Measurements from ENCODE around the gene RRH.
A peak's percentile ranks its signal among the peaks of the same experiment; 100 is the strongest.

DNA sequence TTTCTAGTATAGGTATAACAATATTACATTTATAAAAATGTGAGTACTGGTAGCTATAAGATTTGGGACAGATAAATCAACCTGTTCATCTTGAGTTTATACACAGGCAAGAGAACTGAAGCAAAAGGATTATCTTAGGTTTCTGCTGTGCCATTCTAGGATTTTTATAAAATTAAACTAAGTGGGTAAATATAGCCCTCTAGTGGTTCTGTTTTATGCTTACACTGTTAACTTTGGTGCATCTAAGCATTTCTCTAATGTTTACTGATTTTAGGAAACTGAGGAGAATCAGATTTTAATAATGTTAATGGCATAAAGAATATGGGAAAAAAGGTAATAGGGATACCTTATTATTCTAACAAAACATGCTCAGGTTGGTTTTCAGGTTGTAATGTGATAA is 1.1 kb upstream of the RRH start:
- TF ChIP-seq, protein P1, sequence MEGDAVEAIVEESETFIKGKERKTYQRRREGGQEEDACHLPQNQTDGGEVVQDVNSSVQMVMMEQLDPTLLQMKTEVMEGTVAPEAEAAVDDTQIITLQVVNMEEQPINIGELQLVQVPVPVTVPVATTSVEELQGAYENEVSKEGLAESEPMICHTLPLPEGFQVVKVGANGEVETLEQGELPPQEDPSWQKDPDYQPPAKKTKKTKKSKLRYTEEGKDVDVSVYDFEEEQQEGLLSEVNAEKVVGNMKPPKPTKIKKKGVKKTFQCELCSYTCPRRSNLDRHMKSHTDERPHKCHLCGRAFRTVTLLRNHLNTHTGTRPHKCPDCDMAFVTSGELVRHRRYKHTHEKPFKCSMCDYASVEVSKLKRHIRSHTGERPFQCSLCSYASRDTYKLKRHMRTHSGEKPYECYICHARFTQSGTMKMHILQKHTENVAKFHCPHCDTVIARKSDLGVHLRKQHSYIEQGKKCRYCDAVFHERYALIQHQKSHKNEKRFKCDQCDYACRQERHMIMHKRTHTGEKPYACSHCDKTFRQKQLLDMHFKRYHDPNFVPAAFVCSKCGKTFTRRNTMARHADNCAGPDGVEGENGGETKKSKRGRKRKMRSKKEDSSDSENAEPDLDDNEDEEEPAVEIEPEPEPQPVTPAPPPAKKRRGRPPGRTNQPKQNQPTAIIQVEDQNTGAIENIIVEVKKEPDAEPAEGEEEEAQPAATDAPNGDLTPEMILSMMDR (conservative IDR thresholded peaks at IDR 0.05; ENCODE audit: low read depth, low read length): peak; percentile 62
- TF ChIP-seq POLR2A (IDR thresholded peaks at IDR 0.05; ENCODE audit: low read depth, low read length) (no peak), SMC3 (IDR thresholded peaks at IDR 0.05; ENCODE audit: low read depth, low read length) (peak; percentile 55; the same call in 1 of the 2 replicates), RFX5 (IDR thresholded peaks at IDR 0.05; ENCODE audit: low read depth, low read length) (no peak)
- TF ChIP-seq, protein P2, sequence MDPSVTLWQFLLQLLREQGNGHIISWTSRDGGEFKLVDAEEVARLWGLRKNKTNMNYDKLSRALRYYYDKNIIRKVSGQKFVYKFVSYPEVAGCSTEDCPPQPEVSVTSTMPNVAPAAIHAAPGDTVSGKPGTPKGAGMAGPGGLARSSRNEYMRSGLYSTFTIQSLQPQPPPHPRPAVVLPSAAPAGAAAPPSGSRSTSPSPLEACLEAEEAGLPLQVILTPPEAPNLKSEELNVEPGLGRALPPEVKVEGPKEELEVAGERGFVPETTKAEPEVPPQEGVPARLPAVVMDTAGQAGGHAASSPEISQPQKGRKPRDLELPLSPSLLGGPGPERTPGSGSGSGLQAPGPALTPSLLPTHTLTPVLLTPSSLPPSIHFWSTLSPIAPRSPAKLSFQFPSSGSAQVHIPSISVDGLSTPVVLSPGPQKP (IDR thresholded peaks at IDR 0.05; ENCODE audit: borderline replicate concordance, low read depth, low read length): no peak
- TF ChIP-seq, protein P3, sequence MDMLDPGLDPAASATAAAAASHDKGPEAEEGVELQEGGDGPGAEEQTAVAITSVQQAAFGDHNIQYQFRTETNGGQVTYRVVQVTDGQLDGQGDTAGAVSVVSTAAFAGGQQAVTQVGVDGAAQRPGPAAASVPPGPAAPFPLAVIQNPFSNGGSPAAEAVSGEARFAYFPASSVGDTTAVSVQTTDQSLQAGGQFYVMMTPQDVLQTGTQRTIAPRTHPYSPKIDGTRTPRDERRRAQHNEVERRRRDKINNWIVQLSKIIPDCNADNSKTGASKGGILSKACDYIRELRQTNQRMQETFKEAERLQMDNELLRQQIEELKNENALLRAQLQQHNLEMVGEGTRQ (IDR thresholded peaks at IDR 0.05; ENCODE audit: low read depth, low read length): no peak
